Measurements from ENCODE around the gene GAS2L3.

GRCh38 chr12:100608776-100609175 is 35.3 kb downstream of the GAS2L3 start:
- no peak for TF ChIP-seq CTCF (optimal IDR thresholded peaks at IDR 0.05 in 1 of 3, IDR thresholded peaks at IDR 0.05 in 1 of 3, conservative IDR thresholded peaks at IDR 0.05 in 1 of 3; ENCODE audit: extremely low read depth in 1 of 3, insufficient read depth in 2 of 3, low read length in 3 of 3)
- TF ChIP-seq EZH2 (IDR thresholded peaks at IDR 0.05; ENCODE audit: low read length), result no peak
